Activated CD4-positive, alpha-beta T cell treated with anti-CD3 and anti-CD28 coated beads for 36 hours (primary cell): ENCODE results near the gene DDX20. TPM values are rescaled to one million over a fixed set of nuclear protein-coding genes. Genes with fewer than 3 reads are reported as not detected.

ENCODE experiments used
- ATAC-seq: fragments of 200-7000 bp; cut with Tn5 transposase; one replicate; pipeline ENCODE4 v1.10.0; 2021; ENCODE audit warnings: mild to moderate bottlenecking, moderate library complexity
- CTCF ChIA-PET: fragments of 350-600 bp; sonication (Branson Sonifier 250); formaldehyde crosslinking; loops from one replicate; lab custom pipeline; 2021; ENCODE audit warnings: antibody characterized with exemption; lab: Charles Lee
- POLR2A ChIA-PET: fragments of 350-600 bp; sonication (Branson Sonifier 250); formaldehyde crosslinking; loops from one replicate; lab custom pipeline; 2021; ENCODE audit warnings: antibody characterized with exemption, inconsistent platforms; lab: Charles Lee
- DNase-seq: peaks from one replicate; pipeline ENCODE4 v3.0.0-alpha.2; 2020
- H3K27ac Mint-ChIP-seq: one replicate; pipeline ENCODE4 v1.8.0; 2021; ENCODE audit warnings: mixed read lengths
- H3K27me3 Mint-ChIP-seq: one replicate; pipeline ENCODE4 v1.8.0; 2021; ENCODE audit warnings: mixed read lengths
- H3K36me3 Mint-ChIP-seq: one replicate; pipeline ENCODE4 v1.8.0; 2021; ENCODE audit warnings: low read depth, mixed read lengths
- H3K4me1 Mint-ChIP-seq: one replicate; pipeline ENCODE4 v1.8.0; 2021; ENCODE audit warnings: mixed read lengths
- H3K4me3 Mint-ChIP-seq: one replicate; pipeline ENCODE4 v1.8.0; 2021; ENCODE audit warnings: mild to moderate bottlenecking, moderate library complexity, mixed read lengths
- H3K9me3 Mint-ChIP-seq: one replicate; pipeline ENCODE4 v1.8.0; 2021; ENCODE audit warnings: low read depth, mixed read lengths
- intact Hi-C, 2 experiments: fragments of 100-400 bp; cut with DNase I in 1 of 2; cut with micrococcal nuclease in 1 of 2; formaldehyde crosslinking; loops; one replicate each; pipeline versions ENCODE4 v1.14.2 to v1.15.1; 2022 to 2024; cut with DNase I, micrococcal nuclease
- total RNA-seq, 2 experiments: library from RNA; stranded (reverse); gene quantifications; one replicate each; pipeline ENCODE4 v1.2.3, GENCODE V29; 2021

DDX20 gene, protein sequence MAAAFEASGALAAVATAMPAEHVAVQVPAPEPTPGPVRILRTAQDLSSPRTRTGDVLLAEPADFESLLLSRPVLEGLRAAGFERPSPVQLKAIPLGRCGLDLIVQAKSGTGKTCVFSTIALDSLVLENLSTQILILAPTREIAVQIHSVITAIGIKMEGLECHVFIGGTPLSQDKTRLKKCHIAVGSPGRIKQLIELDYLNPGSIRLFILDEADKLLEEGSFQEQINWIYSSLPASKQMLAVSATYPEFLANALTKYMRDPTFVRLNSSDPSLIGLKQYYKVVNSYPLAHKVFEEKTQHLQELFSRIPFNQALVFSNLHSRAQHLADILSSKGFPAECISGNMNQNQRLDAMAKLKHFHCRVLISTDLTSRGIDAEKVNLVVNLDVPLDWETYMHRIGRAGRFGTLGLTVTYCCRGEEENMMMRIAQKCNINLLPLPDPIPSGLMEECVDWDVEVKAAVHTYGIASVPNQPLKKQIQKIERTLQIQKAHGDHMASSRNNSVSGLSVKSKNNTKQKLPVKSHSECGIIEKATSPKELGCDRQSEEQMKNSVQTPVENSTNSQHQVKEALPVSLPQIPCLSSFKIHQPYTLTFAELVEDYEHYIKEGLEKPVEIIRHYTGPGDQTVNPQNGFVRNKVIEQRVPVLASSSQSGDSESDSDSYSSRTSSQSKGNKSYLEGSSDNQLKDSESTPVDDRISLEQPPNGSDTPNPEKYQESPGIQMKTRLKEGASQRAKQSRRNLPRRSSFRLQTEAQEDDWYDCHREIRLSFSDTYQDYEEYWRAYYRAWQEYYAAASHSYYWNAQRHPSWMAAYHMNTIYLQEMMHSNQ
- total RNA-seq, result 10 to 100 TPM; 13.5 to 13.6 TPM

DNA sequence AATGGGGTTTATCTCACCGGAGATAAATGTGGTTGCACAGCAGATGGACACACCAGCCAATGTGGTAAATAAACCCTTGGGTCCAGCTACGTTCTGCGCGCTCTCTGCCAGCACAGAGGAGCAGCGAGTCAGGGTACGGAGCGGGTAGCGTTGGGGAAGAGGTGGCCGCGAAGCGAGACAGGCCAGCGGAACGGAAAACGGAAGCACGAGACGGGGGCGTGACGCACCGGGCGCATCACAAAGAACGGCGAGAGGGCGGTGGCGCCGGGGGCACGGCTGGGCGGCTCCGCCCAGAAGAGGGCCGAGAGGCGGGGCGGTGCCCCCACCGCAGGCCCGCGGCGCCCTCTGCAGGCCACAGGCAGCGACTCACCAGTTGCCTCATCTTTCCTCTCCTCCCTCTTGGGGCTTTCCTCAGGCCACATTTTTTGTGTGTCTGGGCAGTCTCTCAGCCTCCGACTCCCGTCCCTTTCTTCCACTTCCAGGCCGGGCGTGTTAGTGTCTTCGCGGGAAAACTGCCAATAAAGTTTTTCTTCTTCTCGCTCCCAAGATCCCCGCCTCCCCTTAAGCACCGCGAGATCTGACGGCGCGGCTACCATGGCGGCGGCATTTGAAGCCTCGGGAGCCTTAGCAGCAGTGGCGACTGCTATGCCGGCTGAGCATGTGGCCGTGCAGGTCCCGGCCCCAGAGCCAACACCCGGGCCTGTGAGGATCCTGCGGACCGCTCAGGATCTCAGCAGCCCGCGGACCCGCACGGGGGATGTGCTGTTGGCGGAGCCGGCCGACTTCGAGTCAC is at the start of gene DDX20:
Gene DDX20, plus strand, starts transcription at position 571 of the 793 bp plus-strand sequence. Its CDS starts 24 bp downstream, at position 595.
- ChIA-PET POLR2A (interaction anchor here (0.7 to 1.3 kb wide), 3 partner anchors 17 to 248 kb away, joined by 3 to 5 read pairs (median 3); no protein-coding TSS in a partner anchor), CTCF (interaction anchor here (0.6 to 6.7 kb wide), 18 partner anchors 9 to 313 kb away, joined by 3 to 44 read pairs (median 4); partner anchors contain the start of gene INKA2)
- Mint-ChIP-seq H3K36me3 (peaks cover 24% of the 10 kb centered on the region), H3K4me1 (peaks cover 35% of the 10 kb centered on the region), H3K27ac (peak within 1 kb of the TSS; percentile 98), H3K4me3 (peak within 1 kb of the TSS; percentile 83), H3K27me3 (no peaks in the 10 kb centered on the region), H3K9me3 (no peaks in the 10 kb centered on the region)
- intact Hi-C loops, result loop anchor here (1.0 to 10.0 kb wide), 22 partner anchors 16 to 1417 kb away; partner anchors contain the start of genes ATP5PB (in 2 of the 2), CEPT1 (in 2 of the 2), DRAM2 (in 2 of the 2) and INKA2 (in 2 of the 2)
- ATAC-seq (peak; percentile 90), DNase-seq (peak; percentile 97)

DNA sequence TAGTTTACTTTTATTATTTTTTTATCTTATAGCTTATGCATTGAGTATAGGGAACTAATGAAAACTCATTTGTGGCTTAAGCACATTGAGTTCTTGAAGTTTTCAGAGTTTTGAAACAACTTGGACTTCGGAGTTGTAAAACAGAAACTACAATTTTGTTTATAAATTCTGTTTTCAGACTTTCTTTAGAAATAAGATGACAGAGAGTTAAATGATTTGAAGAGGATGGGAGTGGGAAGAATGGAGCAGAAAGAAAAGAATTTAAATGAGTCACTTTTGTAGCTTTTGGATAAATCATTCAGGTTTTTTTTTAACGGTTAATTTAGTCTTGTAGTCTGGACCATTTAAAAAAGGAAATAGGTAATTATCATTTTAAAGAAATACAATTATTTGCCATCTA is 48.8 kb upstream of the DDX20 start:
- Mint-ChIP-seq H3K9me3 (no peaks in the 10 kb centered on the region), H3K27ac (peak overlapping the region; percentile 42), H3K36me3 (peaks cover 45% of the 10 kb centered on the region), H3K4me1 (peaks cover 37% of the 10 kb centered on the region), H3K4me3 (no peak overlapping the region), H3K27me3 (no peaks in the 10 kb centered on the region)
- POLR2A ChIA-PET, result no interaction called here
- CTCF ChIA-PET, result interaction anchor here (0.8 kb wide), 1 partner anchor 126 kb away, joined by 3 read pairs; no protein-coding TSS in a partner anchor
- ATAC-seq, result no peak
- intact Hi-C loops, result no loop called here
- DNase-seq, result no peak

DNA sequence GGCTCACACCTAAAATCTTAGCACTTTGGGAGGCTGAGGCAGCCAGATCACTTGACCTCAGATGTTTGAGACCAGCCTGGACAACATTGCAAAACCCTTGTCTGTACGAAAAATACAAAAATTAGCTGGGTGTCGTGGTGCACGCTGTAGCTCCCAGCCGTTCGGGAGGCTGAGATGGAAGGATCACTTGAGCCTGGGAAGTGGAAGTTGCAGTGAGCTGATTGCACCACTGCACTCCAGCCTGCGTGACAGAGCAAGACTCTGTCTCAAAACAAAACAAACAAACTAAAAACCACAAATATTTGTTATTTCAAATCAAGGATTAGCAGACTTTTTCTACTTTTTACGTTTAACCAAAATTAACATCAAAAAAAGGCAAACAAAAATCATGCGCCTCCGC is 47.8 kb upstream of the DDX20 start:
- H3K36me3 Mint-ChIP-seq, result peaks cover 44% of the 10 kb centered on the region
- ChIA-PET POLR2A (no interaction called here), CTCF (interaction anchor here (1.0 kb wide), 1 partner anchor 200 kb away, joined by 3 read pairs; no protein-coding TSS in a partner anchor)
- H3K27ac Mint-ChIP-seq, result peak overlapping the region; percentile 67
- H3K27me3 Mint-ChIP-seq, result no peaks in the 10 kb centered on the region
- no peak for ATAC-seq
- no peak overlapping the region for H3K4me3 Mint-ChIP-seq
- no peaks in the 10 kb centered on the region for H3K9me3 Mint-ChIP-seq
- intact Hi-C loops, result no loop called here
- DNase-seq, result no peak
- H3K4me1 Mint-ChIP-seq, result peaks cover 33% of the 10 kb centered on the region

DNA sequence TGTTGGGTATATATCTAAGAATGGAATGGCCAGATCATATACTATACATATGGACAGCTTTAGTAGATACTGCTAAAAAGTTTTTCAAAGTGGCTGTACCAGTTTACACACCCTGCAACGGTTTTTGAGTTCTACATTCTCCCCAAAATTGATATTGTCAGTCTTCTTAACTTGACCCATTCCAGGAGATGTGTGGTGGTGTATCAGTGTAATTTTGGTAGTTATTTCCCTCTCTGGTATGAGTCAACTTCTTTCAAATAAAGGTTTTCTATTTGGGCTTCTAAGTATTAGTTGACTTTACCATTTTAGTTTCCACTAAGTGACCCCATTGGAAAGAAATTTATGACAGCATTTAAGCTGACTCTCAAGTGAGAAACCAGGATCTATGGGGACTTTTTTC is 45.7 kb upstream of the DDX20 start:
- intact Hi-C loops, result no loop called here
- Mint-ChIP-seq H3K36me3 (peaks cover 32% of the 10 kb centered on the region), H3K9me3 (no peaks in the 10 kb centered on the region), H3K4me3 (no peak overlapping the region), H3K4me1 (peaks cover 27% of the 10 kb centered on the region), H3K27me3 (no peaks in the 10 kb centered on the region), H3K27ac (peak overlapping the region; percentile 52)
- CTCF ChIA-PET, result interaction anchor here (1.3 to 6.8 kb wide), 4 partner anchors 10 to 228 kb away, joined by 4 to 51 read pairs (median 6); no protein-coding TSS in a partner anchor
- POLR2A ChIA-PET, result interaction anchor here (0.7 kb wide), 1 partner anchor 203 kb away, joined by 3 read pairs; no protein-coding TSS in a partner anchor
- DNase-seq, result no peak
- ATAC-seq, result peak; percentile 39

DNA sequence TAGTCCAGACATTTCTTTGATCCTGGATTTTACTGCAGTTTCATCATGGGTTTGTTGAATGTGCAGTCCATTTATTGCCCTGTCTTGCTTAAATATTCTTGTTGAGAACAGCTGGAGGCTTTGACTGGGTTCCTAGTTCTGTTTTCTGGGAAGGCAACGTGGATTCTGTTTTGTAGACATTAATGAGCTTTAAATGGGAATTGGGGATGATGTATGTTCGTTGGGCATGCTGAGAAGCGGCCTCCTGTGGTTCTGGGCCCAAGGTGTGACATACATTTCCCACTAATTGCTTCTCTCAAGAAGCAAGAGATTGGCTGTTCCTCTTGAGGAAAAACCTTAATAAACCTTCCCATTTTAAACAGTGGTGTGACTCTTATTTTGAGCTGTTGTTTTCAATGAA is 39.4 kb upstream of the DDX20 start:
- ChIA-PET CTCF (interaction anchor here (0.8 to 6.8 kb wide), 18 partner anchors 12 to 260 kb away, joined by 3 to 51 read pairs (median 6); partner anchors contain the start of gene INKA2), POLR2A (no interaction called here)
- Mint-ChIP-seq H3K4me3 (no peak overlapping the region), H3K4me1 (peaks cover 6% of the 10 kb centered on the region), H3K36me3 (peaks cover 14% of the 10 kb centered on the region), H3K27ac (no peak overlapping the region), H3K9me3 (no peaks in the 10 kb centered on the region), H3K27me3 (no peaks in the 10 kb centered on the region)
- intact Hi-C loops, result no loop called here
- DNase-seq (no peak), ATAC-seq (no peak)

DNA sequence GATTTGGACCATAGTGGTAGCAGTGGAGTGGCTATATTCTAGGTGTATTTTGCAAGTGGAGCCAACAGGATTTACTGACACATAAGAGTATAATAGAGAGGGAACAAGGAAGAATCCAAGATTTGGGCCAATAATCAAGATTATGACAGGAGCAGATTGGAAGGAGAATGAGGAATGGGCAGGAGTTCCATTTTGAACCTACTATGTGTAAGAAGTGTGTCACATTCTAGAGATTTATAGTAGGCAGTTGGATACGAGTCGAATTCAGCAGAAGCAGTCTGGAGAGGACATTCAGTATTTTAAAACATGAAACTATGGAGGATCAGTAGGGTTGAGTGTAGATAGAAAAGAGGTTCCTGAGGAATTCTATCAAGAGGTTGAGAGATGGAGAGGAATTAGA is 38.3 kb upstream of the DDX20 start:
- ATAC-seq (no peak), DNase-seq (no peak)
- Mint-ChIP-seq H3K4me1 (peaks cover 6% of the 10 kb centered on the region), H3K27me3 (no peaks in the 10 kb centered on the region), H3K4me3 (no peak overlapping the region), H3K27ac (peak overlapping the region; percentile 10), H3K9me3 (no peaks in the 10 kb centered on the region), H3K36me3 (peaks cover 12% of the 10 kb centered on the region)
- POLR2A ChIA-PET, result no interaction called here
- intact Hi-C loops, result no loop called here
- CTCF ChIA-PET, result interaction anchor here (1.3 to 1.5 kb wide), 2 partner anchors 30 to 241 kb away, joined by 3 read pairs; no protein-coding TSS in a partner anchor

DNA sequence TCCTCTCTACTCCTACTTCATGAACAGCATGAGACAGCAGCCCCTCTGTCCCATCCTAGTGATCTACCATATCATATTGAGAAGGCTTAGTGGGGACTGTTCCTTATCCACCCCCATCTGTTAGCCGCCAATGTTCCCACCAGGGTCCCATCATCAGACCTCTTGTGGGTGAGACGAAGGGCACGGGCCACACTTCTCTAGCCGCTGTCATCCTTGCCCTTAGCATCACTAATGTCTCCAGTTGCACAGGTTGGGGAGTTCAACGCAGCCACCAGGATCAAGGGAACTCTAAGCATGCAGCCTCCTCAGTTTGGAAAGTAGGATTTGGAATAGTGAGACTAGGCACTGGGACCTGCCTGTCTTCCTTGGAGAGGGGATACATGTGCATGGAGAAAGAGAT is 36.6 kb upstream of the DDX20 start:
- Mint-ChIP-seq H3K27me3 (no peaks in the 10 kb centered on the region), H3K27ac (no peak overlapping the region), H3K9me3 (no peaks in the 10 kb centered on the region), H3K4me1 (peaks cover 15% of the 10 kb centered on the region), H3K36me3 (peaks cover 12% of the 10 kb centered on the region), H3K4me3 (no peak overlapping the region)
- ChIA-PET POLR2A (no interaction called here), CTCF (no interaction called here)
- intact Hi-C loops, result no loop called here
- DNase-seq (no peak), ATAC-seq (no peak)

DNA sequence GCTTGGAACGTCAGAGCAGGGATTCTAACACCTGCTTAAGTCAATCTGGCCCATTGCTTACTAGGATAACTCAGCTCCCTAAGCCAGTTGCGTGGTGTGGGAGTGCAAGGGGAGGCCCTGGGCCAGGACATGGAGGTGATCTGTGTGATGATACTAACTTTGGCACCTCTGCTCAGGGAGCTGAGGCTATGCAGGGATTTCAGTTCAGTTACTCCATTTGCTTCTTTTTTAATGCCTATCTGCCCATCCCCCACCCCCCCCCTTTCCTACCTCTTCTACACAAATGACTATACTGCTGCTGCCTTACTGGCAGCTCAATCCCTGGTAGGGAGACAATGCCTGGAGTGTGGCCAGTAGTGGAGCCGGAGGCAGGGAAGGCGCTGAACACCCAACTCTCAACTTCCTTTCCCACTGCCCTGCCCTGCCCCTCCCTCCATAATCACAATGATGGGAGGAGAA is 36.0 kb upstream of the DDX20 start:
- Mint-ChIP-seq H3K36me3 (peaks cover 12% of the 10 kb centered on the region), H3K27ac (no peak overlapping the region), H3K9me3 (no peaks in the 10 kb centered on the region), H3K4me3 (no peak overlapping the region), H3K27me3 (no peaks in the 10 kb centered on the region), H3K4me1 (peaks cover 16% of the 10 kb centered on the region)
- no peak for ATAC-seq
- DNase-seq, result no peak
- ChIA-PET POLR2A (no interaction called here), CTCF (no interaction called here)
- intact Hi-C loops, result no loop called here

DNA sequence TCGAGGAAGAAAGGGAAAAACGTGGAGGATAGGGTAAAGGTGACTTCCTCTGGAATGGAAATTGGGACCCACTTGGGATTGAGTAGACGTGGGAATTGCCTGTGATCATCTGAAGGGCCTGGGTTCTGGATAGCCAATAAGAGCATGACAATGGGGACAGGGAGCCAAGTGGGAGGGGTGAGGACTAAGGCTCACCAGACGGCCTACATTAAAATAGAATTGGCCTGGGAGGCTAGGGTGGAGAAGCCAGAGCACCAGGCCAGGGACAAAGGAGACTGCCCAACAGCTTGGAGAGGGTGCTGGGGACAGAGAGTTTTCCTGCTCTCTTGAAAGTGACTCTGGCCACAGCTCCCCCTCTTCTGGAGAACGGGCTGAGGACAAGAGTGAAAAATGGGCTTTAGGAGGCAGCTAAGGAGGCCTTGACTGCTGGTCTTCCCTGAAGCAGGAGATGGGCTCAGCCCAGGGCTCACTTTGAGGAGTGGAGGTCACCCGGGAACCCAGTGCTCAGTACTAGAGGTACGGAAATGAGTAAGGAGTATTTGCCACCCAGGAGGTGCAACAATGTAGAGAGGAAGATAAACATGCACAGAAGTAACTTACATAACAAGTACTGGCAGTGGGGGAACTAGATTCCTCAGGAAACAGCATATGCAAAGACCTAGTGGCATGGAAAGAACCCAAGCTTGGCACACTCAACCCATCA is 35.3 kb upstream of the DDX20 start:
- H3K9me3 Mint-ChIP-seq, result no peaks in the 10 kb centered on the region
- H3K27ac Mint-ChIP-seq, result no peak overlapping the region
- no peak for DNase-seq
- H3K4me1 Mint-ChIP-seq, result peaks cover 16% of the 10 kb centered on the region
- intact Hi-C loops, result no loop called here
- ATAC-seq, result no peak
- ChIA-PET POLR2A (no interaction called here), CTCF (interaction anchor here (0.6 to 0.9 kb wide), 2 partner anchors 29 to 212 kb away, joined by 3 read pairs; no protein-coding TSS in a partner anchor)
- H3K4me3 Mint-ChIP-seq, result no peak overlapping the region
- no peaks in the 10 kb centered on the region for H3K27me3 Mint-ChIP-seq
- H3K36me3 Mint-ChIP-seq, result peaks cover 12% of the 10 kb centered on the region
